Inflammatory macrophage treated with lipopolysaccharide for 4 hours (primary cell): ENCODE measurements around the gene MAML2.

Source experiments
- DNase-seq: peaks from one replicate; pipeline ENCODE4 v3.0.0-alpha.2; 2020

The MAML2 gene

DNA sequence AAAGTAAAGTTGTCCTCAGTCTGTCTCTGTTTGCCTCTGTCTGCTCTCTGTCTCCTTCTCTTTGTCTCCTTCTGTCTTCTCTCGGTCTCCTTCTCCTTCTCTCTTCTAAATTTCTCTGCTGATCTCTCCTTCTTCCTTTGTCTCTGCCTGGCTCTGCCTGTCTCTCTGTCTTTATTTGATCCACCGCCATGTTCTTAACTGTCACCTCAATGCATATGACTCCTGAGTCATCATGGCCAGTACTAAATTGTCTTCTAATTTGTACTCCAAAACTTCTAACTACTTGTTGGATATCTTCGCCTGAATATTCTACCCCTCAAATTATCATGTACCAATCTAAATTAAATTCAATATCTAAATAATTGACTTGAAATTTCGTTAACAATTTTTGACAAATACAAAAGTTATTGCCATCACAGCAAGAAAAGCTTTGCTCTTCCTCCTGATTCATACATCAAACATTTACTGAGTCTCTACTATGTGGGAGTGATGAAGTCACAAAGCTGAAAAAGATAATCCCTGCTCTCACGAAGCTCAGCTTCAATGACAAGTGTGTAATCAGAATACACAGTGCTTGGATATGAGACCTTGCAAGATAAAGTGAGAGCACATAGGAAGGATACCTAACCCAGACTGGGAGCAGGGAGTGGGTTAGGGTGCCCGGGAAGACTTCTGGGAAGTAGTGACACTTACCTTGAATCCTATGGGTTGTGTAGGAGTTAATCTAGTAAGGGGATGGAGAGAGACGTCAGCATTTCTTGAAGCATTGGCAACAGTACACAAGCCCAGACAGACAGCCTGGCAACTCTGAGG, 193.0 kb downstream of the MAML2 start:
- no peak for DNase-seq

DNA sequence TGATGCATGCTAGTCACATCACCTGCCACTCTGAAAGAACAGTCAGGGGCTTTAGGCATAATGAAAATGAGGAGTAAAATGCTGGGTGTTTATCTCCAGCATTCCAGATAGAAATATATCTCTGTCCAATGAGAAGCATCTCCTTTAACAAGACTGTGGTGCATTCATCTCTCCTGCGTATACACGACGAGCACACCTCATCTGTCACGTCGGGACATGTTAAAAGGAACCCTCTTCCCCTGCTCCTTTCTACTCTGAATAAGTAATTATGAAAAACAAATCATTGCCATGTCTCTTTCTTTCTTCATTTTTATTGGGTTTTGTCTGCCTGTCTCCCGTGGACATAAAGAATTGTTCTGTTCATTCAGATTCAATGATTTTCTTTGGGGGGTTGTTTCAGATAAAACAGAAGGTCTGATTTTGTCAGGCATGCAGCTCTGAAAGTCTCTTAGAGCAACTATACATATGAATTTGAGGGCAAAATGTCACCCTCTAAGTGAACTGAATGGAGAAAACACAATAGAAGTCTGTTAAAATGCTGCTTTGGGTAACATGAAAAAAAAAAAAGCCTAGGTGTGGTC, 195.0 kb downstream of the MAML2 start:
- no peak for DNase-seq

GRCh38 chr11:96147186-96147585, 195.8 kb downstream of the MAML2 start:
- DNase-seq = no peak

- no peak for DNase-seq
Measured at GRCh38 chr11:96146765-96147164, 196.2 kb downstream of the MAML2 start.

- peak; percentile 29 for DNase-seq
Measured at GRCh38 chr11:96145163-96145585, 197.8 kb downstream of the MAML2 start.

DNA sequence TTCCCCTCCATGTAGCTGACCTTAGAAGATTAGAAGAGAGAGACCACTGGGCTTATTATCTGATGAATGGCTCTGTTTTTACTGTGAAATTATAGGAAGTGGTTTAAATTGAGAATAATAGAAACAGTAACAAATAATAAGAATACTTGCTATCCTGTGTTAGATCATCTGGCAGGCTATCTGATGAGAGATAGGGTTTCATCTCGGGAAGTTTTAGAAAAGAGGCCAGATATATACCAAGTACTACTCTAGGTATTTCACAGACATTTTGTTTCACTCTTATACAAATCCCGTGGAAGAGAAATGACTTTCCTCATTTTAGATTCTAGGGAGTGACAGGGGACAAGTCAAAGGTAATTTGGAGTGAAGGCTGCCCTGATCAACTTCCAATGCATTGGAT, 198.4 kb downstream of the MAML2 start:
- no peak for DNase-seq

- DNase-seq = no peak
Measured at GRCh38 chr11:96143041-96143521, 199.9 kb downstream of the MAML2 start.

- no peak for DNase-seq
Measured at GRCh38 chr11:96141626-96142025, 201.4 kb downstream of the MAML2 start.

DNA sequence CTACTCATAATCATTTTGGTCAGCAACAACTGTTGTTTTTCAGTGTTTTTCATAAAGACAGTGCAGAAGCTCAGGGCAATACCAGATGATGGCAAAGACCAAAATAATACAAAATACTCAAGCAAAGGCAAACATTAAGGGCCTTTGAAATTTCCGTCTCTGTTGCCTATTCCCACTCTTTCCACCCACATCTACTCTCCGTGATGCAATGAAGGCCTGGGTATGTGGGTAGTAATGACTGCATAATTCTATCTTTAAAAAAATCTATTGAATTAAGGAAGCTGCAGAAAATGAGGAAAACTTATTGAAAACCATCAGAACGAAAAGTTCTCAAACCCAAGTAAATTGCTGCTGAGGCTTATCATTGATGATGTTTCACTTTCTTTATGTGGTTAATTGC, 203.3 kb downstream of the MAML2 start:
- DNase-seq = peak; percentile 75

GRCh38 chr11:96137373-96137772, 205.6 kb downstream of the MAML2 start:
- DNase-seq = no peak

GRCh38 chr11:96136613-96137298, 206.2 kb downstream of the MAML2 start:
- DNase-seq = peak; percentile 55

DNA sequence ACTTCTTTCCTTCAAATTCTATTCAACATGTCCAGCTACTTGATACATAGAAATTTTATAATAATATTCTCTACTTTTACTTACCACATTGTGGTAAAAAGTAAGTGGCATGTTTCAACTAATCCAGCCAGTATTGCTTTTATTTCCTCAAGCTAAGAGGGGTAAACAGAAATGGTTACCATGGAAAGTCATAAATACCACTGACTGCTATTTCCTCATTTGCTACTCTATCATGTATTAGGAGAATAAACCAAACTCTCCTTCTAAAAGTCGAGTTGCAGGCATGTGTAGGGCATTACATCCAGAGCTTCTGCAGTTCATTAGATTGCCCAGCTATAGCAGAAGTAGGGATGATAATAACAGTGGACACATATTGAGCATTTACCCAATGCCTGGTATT, 208.4 kb downstream of the MAML2 start:
- DNase-seq = peak; percentile 79

GRCh38 chr11:96132437-96132836, 210.6 kb downstream of the MAML2 start:
- no peak for DNase-seq

DNA sequence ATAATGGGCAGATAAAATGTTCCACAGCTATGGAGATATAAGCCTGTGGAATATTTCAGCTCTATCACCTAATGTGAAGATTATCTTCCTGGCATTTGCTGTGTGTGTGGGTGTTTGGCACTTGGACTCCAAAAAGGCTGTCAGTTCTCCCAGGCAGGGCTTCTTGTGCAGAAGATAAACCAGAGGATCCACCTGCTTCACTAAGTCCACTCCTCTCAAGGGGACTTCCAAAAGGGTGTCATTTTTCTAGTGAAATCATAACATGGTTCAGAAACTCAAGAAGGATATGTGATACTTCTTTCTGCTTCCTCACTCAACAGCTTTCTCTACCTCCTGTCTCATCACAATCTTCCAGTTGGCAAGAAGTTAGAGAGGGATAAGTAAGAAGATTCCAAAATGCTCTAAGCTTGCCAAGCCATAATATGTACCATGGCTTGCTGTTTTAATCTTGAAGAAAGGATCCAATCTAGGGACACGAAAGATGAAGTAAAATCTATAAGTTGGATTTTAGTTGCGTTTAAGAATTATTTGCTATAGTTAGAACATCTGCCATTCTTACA, 212.9 kb downstream of the MAML2 start:
- no peak for DNase-seq

DNA sequence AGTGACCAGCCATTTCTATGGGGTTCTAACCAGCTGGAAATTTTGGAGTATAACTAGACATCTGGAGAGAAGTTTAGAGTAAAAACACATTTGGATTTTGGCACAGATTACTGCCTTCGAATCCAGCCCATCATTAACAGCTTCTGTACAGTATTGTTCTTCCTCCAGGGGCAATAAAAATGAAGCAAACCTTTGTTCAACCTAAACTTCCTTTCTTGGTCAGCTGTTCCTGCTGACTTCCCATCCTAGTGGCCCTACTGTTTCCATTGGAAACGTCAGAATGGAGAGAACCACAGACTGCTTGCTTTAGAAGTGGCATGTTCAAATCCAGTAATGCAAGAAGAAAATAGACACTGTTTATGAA, 215.4 kb downstream of the MAML2 start:
- no peak for DNase-seq

GRCh38 chr11:96126917-96127595, 215.9 kb downstream of the MAML2 start:
- no peak for DNase-seq

DNA sequence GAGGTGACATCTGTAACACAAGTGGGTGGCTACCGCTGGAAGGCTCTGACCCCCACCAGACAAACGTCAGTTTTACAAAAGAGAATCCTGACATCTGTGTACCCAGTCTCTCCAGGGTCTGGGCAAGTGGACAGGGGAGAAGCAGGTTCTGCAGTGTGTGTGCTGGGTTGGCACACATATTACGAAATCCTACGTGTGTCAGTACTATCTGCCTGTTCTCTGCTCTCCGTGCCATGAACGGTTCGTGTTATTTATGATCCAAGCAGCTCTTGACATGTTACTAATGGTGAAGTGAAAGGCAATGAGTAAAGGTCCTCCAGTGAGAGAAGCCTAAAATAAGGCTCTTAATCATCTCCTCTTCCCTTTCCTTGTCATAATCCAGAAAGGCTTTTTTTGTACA, 217.6 kb downstream of the MAML2 start:
- DNase-seq = no peak

DNA sequence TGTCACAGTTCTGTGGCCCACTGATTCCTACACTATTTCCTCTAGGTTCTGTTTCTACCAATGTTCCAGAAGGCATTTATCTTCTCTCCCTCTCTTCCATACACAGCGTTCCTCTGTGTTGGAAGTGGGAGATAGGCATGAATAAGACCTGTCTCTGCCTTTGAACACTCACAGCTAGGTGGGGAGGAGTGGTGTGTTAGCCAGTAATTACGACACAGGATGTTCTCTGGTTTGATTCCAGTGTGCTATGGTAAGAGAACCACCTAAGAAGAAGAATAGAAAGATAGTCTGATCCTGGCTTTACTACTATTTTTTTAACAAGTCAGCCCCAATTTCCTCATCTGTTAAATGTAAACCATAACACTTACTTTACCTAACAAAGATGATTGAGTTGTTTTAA, 218.8 kb downstream of the MAML2 start:
- no peak for DNase-seq

DNA sequence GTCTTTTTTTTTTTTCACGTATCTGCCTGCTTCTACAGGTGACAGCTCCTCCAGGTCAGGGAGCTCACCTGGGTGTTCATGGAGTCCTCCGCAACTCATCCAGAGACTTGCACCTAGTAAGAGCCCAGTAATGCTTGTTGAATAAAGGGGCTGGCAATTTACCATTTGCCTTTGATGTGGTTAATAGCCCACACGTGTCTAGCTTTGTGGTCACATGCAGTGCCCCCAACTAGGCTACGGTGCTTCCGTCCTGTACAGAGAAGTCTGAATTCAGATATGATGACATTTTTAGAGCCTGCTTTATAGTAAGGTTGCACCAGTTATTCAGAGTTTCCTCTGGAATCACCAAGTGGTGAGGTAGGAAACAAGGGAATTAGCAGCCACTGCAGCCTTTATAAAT, 219.7 kb downstream of the MAML2 start:
- DNase-seq = no peak

- no peak for DNase-seq
Measured at GRCh38 chr11:96122601-96123074, 220.4 kb downstream of the MAML2 start.

- DNase-seq = no peak
Measured at GRCh38 chr11:96119211-96119610, 223.8 kb downstream of the MAML2 start.

- no peak for DNase-seq
Measured at GRCh38 chr11:96116376-96116775, 226.6 kb downstream of the MAML2 start.
